Adipocyte (in vitro differentiated cells): ENCODE data around the gene COQ9.

Experiments used
- DNase-seq: peaks from one replicate; pipeline ENCODE4 v3.0.0-alpha.2; 2015; ENCODE audit warnings: low read depth
- H3K27me3 ChIP-seq: replicated peaks from 2 replicates; pipeline ENCODE4 v1.7.0; 2013; ENCODE audit warnings: mild to moderate bottlenecking, low read length, moderate library complexity; ENCODE audit not compliant: control insufficient read depth, insufficient read depth
- H3K36me3 ChIP-seq: 2 replicates; pipeline ENCODE4 v1.7.0; 2013; ENCODE audit warnings: low read length, mild to moderate bottlenecking, moderate library complexity; ENCODE audit not compliant: control insufficient read depth, insufficient read depth, severe bottlenecking
- H3K4me1 ChIP-seq: 2 replicates; pipeline ENCODE4 v1.7.0; 2013; ENCODE audit warnings: mild to moderate bottlenecking, low read length, moderate library complexity; ENCODE audit not compliant: control insufficient read depth, insufficient read depth
- H3K4me3 ChIP-seq: 2 replicates; pipeline ENCODE4 v1.7.0; 2013; ENCODE audit warnings: mild to moderate bottlenecking, low read length, moderate library complexity
- H3K9ac ChIP-seq: 2 replicates; pipeline ENCODE4 v1.7.0; 2013; ENCODE audit warnings: mild to moderate bottlenecking, low read length, moderate library complexity
- H3K9me3 ChIP-seq: 2 replicates; pipeline ENCODE4 v1.7.0; 2013; ENCODE audit warnings: mild to moderate bottlenecking, low read length, moderate library complexity; ENCODE audit not compliant: control insufficient read depth

Gene COQ9

DNA sequence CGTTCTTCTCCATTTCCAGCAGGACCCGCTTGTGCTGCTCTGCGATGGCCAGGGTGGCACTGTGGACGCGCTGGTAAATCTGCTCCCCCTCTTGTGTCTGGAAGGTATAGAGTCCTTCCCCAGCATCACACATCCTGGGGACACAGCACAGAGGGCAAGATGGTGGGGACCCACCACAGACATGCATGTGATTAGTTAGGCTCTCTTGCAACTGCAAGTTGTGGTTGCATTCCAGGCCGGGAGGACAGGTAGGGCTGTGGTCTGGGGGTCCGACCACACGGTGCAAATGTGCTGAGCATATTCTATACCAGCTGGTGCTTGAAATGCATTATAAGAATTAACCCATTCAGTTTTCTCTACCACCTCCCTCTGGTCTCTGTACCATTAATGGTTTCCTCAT is 26.6 kb downstream of the COQ9 start:
- no peak overlapping the region for H3K4me3 ChIP-seq
- no peak overlapping the region for H3K9ac ChIP-seq
- peaks cover 22% of the 10 kb centered on the region for H3K4me1 ChIP-seq
- H3K36me3 ChIP-seq, result peaks cover 49% of the 10 kb centered on the region
- no peaks in the 10 kb centered on the region for H3K27me3 ChIP-seq
- DNase-seq, result no peak
- H3K9me3 ChIP-seq, result no peaks in the 10 kb centered on the region

DNA sequence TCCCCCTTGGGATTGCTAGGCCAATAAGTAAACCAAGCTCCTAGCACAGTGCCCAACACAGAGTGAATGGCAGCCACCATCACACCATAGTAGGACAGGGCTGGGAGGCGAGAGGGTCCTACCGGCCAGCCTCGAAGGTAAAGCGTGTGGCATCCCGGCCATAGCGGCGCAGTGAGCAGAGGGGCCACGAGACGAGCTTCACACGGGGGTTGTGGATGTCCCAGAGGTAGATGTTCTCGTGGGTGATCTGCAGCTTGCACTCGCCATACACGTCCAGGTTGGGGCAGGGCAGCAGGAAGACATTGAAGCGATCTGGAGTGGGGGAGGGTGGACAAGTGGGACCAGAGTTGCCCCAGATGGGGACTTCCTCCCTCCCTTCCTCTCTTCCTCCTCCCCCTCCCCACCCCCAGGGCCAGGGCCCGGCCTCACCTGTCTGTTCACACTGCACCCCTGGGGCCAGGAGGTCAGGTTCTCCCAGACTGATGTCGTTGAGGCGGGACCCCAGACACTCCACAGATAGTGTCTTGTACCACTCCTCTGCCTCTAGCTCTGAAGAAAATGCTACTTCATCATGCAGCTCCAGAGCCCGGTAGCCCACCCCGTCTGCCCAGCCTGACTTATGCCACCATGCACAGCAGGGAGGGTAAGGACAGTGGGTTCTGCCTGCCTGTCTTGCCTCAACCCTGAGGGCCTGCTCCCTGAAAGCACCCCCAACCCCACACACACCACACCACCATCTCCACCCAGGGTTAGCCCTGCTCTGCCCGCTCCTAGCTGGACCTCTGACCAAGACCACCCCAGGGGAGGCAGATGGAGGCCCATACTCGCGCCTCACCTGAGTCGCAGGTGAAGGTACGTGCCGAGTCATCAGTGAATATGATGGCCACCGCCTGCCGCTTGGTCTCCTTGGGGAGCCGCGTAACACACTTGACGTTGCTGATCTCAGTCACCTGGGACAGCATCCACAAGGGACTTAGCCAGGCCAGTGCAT is 27.7 kb downstream of the COQ9 start:
- peaks cover 39% of the 10 kb centered on the region for H3K36me3 ChIP-seq
- DNase-seq, result no peak
- no peak overlapping the region for H3K9ac ChIP-seq
- H3K27me3 ChIP-seq, result no peaks in the 10 kb centered on the region
- peaks cover 31% of the 10 kb centered on the region for H3K4me1 ChIP-seq
- no peaks in the 10 kb centered on the region for H3K9me3 ChIP-seq
- no peak overlapping the region for H3K4me3 ChIP-seq

DNA sequence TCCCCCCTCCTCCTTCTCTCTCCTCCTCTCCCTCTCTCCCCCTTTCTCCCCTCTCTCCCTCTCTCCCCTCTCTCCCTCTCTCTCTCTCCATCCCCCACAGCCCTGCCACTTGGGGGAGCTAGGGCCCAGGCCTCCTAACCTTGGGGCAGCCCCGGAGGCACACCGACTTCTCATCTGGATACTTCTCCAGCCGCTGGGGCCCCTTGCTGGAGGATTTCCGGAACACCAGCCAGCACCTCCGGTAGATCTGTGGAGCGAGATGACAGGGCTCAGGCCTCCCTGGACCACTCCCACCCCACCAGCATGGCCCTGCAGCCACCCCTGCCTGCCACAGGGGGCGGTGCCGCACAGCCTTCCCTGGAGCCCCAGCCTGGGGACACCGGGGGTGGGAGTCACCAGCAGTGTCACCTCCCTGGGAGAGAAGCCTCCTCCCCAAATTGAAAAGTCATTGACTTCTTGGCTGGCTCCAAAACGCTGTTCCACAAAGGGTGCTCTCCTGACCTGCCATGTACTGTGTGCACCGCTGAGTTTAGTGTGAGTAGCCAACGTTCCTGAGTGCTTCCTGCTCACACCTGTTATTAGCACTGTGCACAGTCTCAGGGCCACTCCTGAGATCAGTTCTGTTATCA is 28.5 kb downstream of the COQ9 start:
- Histone ChIP-seq H3K9ac (no peak overlapping the region), H3K9me3 (no peaks in the 10 kb centered on the region), H3K36me3 (peaks cover 30% of the 10 kb centered on the region), H3K4me3 (no peak overlapping the region), H3K27me3 (no peaks in the 10 kb centered on the region), H3K4me1 (peaks cover 24% of the 10 kb centered on the region)
- peak; percentile 36 for DNase-seq

DNA sequence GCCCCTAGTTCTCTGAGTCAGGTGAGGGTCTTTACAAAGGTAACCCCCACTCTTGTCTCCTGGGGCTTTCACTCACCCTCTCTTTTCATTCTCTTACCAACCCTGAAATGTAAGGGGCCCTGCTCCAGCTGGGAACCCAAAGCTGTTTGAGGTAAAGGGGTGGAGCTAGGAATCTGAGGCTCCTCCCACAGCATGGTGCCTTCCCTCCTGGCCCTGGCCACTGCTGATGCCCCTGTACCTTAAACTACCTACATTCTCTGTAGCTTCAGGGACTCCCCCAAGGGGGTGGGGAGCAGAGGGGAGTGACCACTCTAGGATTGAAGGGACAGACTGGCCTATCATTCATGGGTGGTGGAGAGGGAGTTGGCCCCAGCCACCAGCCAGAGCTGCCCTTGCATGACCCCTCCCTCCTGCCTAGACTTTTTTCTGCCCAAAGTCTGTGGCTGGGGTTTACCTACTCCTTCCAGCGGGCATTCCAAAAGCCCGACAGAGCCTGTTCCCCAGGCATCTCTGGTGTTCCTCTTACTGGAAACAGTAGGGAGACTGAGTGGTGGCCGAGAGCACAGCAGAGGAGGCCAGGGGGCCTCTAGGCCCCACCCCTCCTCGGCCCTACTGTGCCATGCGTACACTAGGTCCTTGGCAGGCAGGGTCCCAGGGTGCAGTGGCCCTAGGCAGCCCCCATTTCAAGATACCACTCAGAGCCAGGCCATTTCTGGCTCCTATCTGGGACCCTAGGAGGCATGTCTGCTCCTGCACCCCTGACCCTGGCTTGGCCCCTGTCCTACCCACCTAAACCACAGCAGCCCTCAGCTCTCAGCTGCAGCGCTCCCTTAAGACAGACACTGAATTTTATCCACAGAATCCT is 29.5 kb downstream of the COQ9 start:
- H3K27me3 ChIP-seq, result no peaks in the 10 kb centered on the region
- peaks cover 18% of the 10 kb centered on the region for H3K4me1 ChIP-seq
- no peak overlapping the region for H3K9ac ChIP-seq
- H3K4me3 ChIP-seq, result no peak overlapping the region
- H3K36me3 ChIP-seq, result peaks cover 24% of the 10 kb centered on the region
- no peaks in the 10 kb centered on the region for H3K9me3 ChIP-seq
- DNase-seq, result no peak

DNA sequence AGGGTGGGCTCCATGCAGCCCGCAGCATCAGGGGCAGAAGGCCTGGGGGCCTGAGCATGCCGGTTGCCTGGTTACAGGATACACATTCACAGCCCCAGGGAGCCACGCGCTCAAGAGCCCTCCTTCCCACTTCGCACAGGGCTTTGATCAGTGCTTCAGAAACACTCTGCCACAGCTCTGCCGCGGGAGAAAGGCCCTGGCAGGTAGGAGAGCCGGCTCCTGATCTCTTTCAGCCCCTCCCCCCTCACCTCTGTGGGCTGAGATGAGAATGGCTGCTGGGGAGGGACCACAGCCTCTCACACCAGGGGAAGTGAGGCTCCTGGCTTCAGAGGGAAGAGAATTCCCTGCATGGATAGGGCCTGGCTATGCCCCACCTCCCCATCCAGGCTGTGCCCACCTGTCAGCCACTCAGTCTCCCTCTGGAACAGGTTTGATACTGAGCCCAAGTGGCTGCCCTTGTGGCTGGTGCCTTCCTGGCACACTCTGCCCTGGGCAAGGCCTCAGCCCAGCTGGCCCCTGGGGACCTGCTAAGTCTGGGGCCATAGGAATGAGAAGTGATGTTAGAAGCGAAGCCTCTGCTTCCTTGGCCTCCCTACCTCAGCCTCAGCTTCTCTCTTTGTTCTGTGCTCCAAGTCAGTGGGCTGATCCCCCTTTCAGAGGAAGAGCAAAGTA is 30.4 kb downstream of the COQ9 start:
- no peak overlapping the region for H3K9ac ChIP-seq
- no peaks in the 10 kb centered on the region for H3K27me3 ChIP-seq
- H3K9me3 ChIP-seq, result no peaks in the 10 kb centered on the region
- no peak overlapping the region for H3K4me3 ChIP-seq
- peaks cover 18% of the 10 kb centered on the region for H3K4me1 ChIP-seq
- DNase-seq, result no peak
- peaks cover 22% of the 10 kb centered on the region for H3K36me3 ChIP-seq

DNA sequence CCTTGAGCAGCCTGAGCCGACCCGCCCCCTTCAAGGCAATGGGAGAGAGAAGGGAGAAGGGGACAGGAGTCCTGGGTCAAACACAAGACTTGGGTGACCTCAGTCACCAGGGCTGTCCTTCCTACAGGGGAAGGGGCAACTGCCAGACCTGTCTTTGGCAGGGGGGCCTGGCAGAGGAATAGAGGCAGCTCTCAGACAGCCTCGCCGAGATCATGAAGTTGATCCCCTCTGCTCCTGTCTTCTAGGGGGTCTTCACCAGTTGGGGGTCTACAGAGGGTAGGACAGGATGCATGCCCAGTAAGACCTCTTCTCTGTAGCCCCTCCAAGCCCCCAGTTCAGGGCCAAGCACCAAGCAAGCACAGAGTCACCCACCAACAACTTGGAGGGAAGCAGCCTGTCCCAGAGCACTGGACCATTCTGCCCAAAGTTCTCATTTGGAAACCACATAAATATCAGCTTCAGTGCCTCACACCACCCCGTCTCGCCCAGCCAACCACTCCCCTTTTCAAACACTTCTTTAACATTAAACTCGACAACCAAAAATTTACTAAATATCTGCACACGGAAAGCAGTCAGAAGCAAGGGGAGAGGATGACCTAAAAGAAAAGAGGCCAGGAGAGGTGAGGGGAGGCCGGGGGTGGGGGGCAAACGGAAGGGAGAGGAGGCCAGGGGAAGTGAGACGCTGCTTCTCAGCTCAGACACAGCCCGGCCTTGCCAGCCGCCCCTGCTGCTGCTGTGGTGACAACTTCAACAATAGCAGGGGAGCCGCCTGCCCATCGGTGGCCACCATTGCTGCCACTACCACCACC is 31.3 kb downstream of the COQ9 start:
- peak overlapping the region; percentile 86 for H3K4me3 ChIP-seq
- H3K36me3 ChIP-seq, result peaks cover 12% of the 10 kb centered on the region
- H3K4me1 ChIP-seq, result peaks cover 18% of the 10 kb centered on the region
- no peak for DNase-seq
- H3K9ac ChIP-seq, result peak overlapping the region; percentile 82
- no peaks in the 10 kb centered on the region for H3K9me3 ChIP-seq
- no peaks in the 10 kb centered on the region for H3K27me3 ChIP-seq

DNA sequence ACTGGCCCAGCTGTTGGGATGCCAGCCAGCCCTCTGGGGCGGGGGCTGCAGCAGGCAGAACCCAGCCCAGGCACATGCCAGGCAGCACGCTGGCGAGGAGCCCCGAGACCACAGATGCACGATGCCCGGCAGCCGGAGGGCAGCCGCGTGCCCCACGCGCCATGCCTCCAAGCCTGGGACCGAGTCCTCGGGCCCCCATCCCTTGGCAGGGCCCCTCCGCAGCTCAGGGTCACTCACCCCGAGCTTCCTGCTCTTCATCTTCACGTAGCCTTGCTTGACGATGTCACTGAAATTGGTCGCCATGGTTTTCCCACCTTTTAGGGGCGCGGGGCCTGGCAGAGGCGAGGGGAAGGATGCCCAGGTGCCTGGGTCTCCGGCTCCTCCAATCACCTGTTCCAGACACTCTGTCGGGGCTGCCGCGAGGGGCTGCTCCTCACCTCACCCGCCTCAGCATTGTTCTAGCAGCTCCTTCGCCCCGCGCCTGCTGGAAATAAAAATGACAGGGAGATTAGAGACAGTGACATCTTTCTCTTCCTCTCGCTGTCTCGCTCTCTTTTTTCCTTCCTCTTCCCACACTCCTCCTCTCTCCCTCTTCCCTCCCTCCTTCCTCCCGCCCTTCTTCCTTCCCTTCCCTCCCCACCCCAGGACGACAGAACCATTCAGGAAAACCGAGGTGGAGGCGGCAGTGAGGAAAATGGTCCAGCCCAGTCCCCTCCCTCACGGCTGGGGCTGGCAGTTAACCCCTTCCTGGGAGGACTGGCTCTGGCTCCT is 32.1 kb downstream of the COQ9 start:
- peaks cover 18% of the 10 kb centered on the region for H3K4me1 ChIP-seq
- DNase-seq, result peak; percentile 72

DNA sequence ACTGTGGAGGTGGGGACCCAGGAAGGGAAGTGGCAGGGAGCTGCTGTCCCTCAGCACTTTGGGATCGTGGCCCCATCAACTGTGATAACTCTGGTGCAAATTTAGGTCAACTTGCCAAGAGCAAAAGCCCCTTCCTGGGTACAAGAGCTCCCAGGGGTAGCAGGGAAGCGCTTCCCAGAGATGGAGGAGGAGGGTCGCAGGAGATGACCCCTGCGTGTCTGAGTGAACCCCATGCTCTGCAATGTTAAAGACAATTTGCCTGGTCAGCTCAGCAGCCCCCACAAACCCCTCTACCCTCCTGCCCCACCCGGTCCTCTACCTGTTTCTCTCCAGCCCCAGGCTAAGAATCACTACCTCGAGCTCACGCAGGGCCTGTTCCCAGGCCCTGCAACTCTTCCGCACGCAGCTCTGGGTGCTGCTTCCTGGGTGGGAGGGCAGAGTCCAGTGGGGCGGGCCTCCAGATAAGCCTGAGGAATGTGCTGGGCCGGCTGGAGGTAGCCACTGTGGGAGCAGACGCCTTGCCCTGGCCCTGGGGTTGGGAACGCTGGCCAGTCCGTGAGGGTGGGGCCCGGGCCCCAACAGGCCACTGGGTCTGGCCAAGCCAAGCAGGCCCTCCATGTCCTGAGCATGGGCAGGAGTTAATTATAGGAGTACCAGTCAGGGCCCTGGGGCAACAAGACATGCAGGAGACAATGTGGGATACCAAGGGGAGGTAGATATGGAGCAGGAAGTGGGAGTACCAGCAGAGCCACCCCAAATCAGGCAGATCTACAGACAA is 32.9 kb downstream of the COQ9 start:
- no peaks in the 10 kb centered on the region for H3K9me3 ChIP-seq
- peak; percentile 49 for DNase-seq
- H3K9ac ChIP-seq, result peak overlapping the region; percentile 82
- no peaks in the 10 kb centered on the region for H3K36me3 ChIP-seq
- peak overlapping the region; percentile 86 for H3K4me3 ChIP-seq
- peaks cover 20% of the 10 kb centered on the region for H3K4me1 ChIP-seq
- H3K27me3 ChIP-seq, result no peaks in the 10 kb centered on the region

More for the DNA sequence above, 32.1 kb downstream of the COQ9 start:
- H3K36me3 ChIP-seq, result peaks cover 4% of the 10 kb centered on the region
- peak overlapping the region; percentile 82 for H3K9ac ChIP-seq
- no peaks in the 10 kb centered on the region for H3K9me3 ChIP-seq
- H3K27me3 ChIP-seq, result no peaks in the 10 kb centered on the region
- H3K4me3 ChIP-seq, result peak overlapping the region; percentile 86

DNA sequence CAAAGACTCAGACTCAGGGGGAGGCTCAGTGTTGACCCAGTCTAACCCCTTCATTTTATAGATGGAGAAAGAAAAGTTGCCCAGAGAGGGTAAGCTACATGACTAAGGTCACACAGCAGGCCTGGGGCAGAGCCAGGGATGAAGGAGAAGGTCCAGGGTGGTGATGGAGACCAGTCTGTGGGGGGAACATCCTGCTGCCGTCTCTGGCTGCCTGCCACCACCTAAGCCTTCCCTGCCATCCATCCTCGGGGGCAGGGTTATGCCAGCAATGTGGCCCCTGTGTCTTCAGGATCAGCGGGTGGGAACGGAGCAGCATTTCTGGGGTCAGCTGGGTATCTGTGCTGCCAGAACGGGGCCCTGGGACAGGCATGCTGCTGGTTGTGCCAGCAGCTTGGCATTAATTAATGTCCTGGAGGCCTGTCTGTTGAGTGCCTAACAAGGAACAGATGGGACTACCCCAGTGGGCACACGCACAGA is 33.5 kb downstream of the COQ9 start:
- no peak for DNase-seq
- Histone ChIP-seq H3K4me1 (peaks cover 26% of the 10 kb centered on the region), H3K27me3 (no peaks in the 10 kb centered on the region), H3K9ac (peak overlapping the region; percentile 49), H3K9me3 (no peaks in the 10 kb centered on the region), H3K4me3 (no peak overlapping the region), H3K36me3 (no peaks in the 10 kb centered on the region)
